ENCODE results near the gene KCNK7. TPM values are rescaled to one million over a fixed set of nuclear protein-coding genes. Genes with fewer than 3 reads are reported as not detected.

KCNK7 gene
- total RNA-seq, 1 experiment from 2014 or later = 1.8 TPM

- Histone ChIP-seq H2AFZ (ENCODE audit: low read length) (no peak overlapping the region), H3K9me3 (ENCODE audit: control insufficient read depth, low read depth, low read length) (no peaks in the 10 kb centered on the region), H2BK15ac (ENCODE audit: low read depth, low read length) (no peak overlapping the region), H4K5ac (ENCODE audit: insufficient read length, low read depth, low read length) (no peak overlapping the region), H3K27ac (ENCODE audit: insufficient read length, low read depth, low read length) (no peak overlapping the region), H3K79me1 (ENCODE audit: insufficient read depth, low read depth, low read length, poor library complexity, severe bottlenecking) (no peaks in the 10 kb centered on the region), H3K9ac (ENCODE audit: extremely low read depth, insufficient read length, low read length) (no peak overlapping the region), H3K27me3 (ENCODE audit: insufficient read depth, low read length) (no peaks in the 10 kb centered on the region), H4K8ac (replicated peaks; ENCODE audit: insufficient read length, low read depth, low read length) (no peak overlapping the region), H3K4me1 (ENCODE audit: insufficient read depth, low read length) (no peaks in the 10 kb centered on the region; the same call in none of the 2 replicates), H2BK5ac (ENCODE audit: insufficient read length, low read length) (no peak overlapping the region), H3K4ac (ENCODE audit: low read depth, low read length) (no peak overlapping the region), H3K4me2 (ENCODE audit: insufficient read depth, insufficient read length, low read length) (no peak overlapping the region), H3K56ac (ENCODE audit: insufficient read length, low read depth, low read length) (no peak overlapping the region), H3T11ph (ENCODE audit: low read length) (no peak overlapping the region), H4K20me1 (ENCODE audit: control insufficient read depth, insufficient read depth, insufficient read length) (no peaks in the 10 kb centered on the region), H4K91ac (ENCODE audit: insufficient read length, low read depth, low read length) (no peak overlapping the region), H3K18ac (ENCODE audit: insufficient read length, low read depth, low read length) (no peak overlapping the region), H2BK20ac (ENCODE audit: low read depth, low read length, poor library complexity, severe bottlenecking) (no peak overlapping the region), H3K79me2 (ENCODE audit: insufficient read depth, low read length) (peaks cover 7% of the 10 kb centered on the region; the same call in 1 of the 2 replicates), H3K14ac (ENCODE audit: insufficient read depth, low read length) (no peak overlapping the region), H2BK120ac (ENCODE audit: low read depth, low read length, poor library complexity, severe bottlenecking) (no peak overlapping the region), H3K23me2 (ENCODE audit: insufficient read length, low read depth, low read length, poor library complexity, severe bottlenecking) (peaks cover 5% of the 10 kb centered on the region), H2AK5ac (ENCODE audit: insufficient read length, low read length) (no peak overlapping the region), H2BK12ac (ENCODE audit: insufficient read length, low read depth, low read length) (no peak overlapping the region), H3K23ac (ENCODE audit: insufficient read length, low read depth, low read length) (no peak overlapping the region)
- peaks cover 22 to 65% (median 65%) of the 10 kb centered on the region in 3 experiments; a peak in 6 of 7 replicates for H3K36me3 Mint-ChIP-seq (ENCODE audit: insufficient read depth in 1 of 3, low read depth in 3 of 3)
- H3K9me3 Mint-ChIP-seq = no peaks in the 10 kb centered on the region
- no peak for TF ChIP-seq CTCF (conservative IDR thresholded peaks at IDR 0.05)
- no peak overlapping the region for H3K27ac Mint-ChIP-seq
- no peaks in the 10 kb centered on the region for H3K27me3 Mint-ChIP-seq (ENCODE audit: low read depth)
- WGBS (ENCODE audit: extremely low coverage, insufficient read length, low lambda C conversion rate) = no CpG with 5 or more reads among the region's 19 CpGs
- H3K4me1 Mint-ChIP-seq = peaks cover 8% of the 10 kb centered on the region in 2 experiments
- no peak for DNase-seq
- no peak overlapping the region for H3K4me3 Mint-ChIP-seq
These were observed 25.1 kb upstream of the KCNK7 start for GRCh38 chr11:65620666-65621065.
